CD4-positive, alpha-beta T cell treated with Interleukin-10 for 1 hour (primary cell): ENCODE measurements around the gene SLC26A8.

Experiments used
- DNase-seq: peaks from one replicate; pipeline ENCODE4 v3.0.0-alpha.2; 2020

SLC26A8 gene

GRCh38 chr6:35907750-35908149, 116.7 kb downstream of the SLC26A8 start:
- DNase-seq: no peak

GRCh38 chr6:35906499-35906846, 118.0 kb downstream of the SLC26A8 start:
- DNase-seq: no peak

GRCh38 chr6:35905841-35906498, 118.5 kb downstream of the SLC26A8 start:
- no peak for DNase-seq

- no peak for DNase-seq
Observed at GRCh38 chr6:35905141-35905785, 119.2 kb downstream of the SLC26A8 start.

GRCh38 chr6:35903679-35904078, 120.8 kb downstream of the SLC26A8 start:
- DNase-seq: no peak

- no peak for DNase-seq
Observed at GRCh38 chr6:35900448-35900847, 124.0 kb downstream of the SLC26A8 start.

GRCh38 chr6:35898003-35898402, 126.4 kb downstream of the SLC26A8 start:
- DNase-seq: no peak

GRCh38 chr6:35897486-35897885, 127.0 kb downstream of the SLC26A8 start:
- DNase-seq: no peak

- no peak for DNase-seq
Observed at GRCh38 chr6:35897036-35897435, 127.4 kb downstream of the SLC26A8 start.

GRCh38 chr6:35896228-35896627, 128.2 kb downstream of the SLC26A8 start:
- no peak for DNase-seq

GRCh38 chr6:35895560-35895959, 128.9 kb downstream of the SLC26A8 start:
- DNase-seq: no peak

- no peak for DNase-seq
Observed at GRCh38 chr6:35894776-35895175, 129.7 kb downstream of the SLC26A8 start.
